IMR-90 (cell line): Measurements from ENCODE around the gene RAD51B.

Experiments
- BHLHE40 ChIP-seq: fragments of 150-350 bp; IDR thresholded peaks from 2 replicates; pipeline ENCODE4 v1.6.1; 2016; ENCODE audit warnings: mild to moderate bottlenecking, low read depth, low read length
- CEBPB ChIP-seq: IDR thresholded peaks from 2 replicates; pipeline ENCODE4 v1.6.1; 2012; ENCODE audit warnings: low read depth, low read length, improper control_type of control experiment
- CHD1 ChIP-seq: IDR thresholded peaks from 2 replicates; pipeline ENCODE4 v1.6.1; 2012; ENCODE audit warnings: low read depth, low read length, improper control_type of control experiment
- FOS ChIP-seq: fragments of 150-350 bp; IDR thresholded peaks from 2 replicates; pipeline ENCODE4 v1.6.1; 2016; ENCODE audit warnings: low read depth, low read length
- MAFK ChIP-seq: IDR thresholded peaks from 2 replicates; pipeline ENCODE4 v1.6.1; 2012; ENCODE audit warnings: low read depth, low read length, improper control_type of control experiment
- MAZ ChIP-seq: IDR thresholded peaks from 2 replicates; pipeline ENCODE4 v1.6.1; 2012; ENCODE audit warnings: low read depth, mild to moderate bottlenecking, low read length, improper control_type of control experiment, moderate library complexity, borderline replicate concordance
- MXI1 ChIP-seq: IDR thresholded peaks from 2 replicates; pipeline ENCODE4 v1.6.1; 2012; ENCODE audit warnings: low read depth, mild to moderate bottlenecking, low read length, moderate library complexity, borderline replicate concordance
- POLR2A ChIP-seq: IDR thresholded peaks from 2 replicates; pipeline ENCODE4 v1.6.1; 2012; ENCODE audit warnings: mild to moderate bottlenecking, low read depth, low read length
- RAD21 ChIP-seq: IDR thresholded peaks from 2 replicates; pipeline ENCODE4 v1.6.1; 2012; ENCODE audit warnings: low read length, improper control_type of control experiment
- RFX5 ChIP-seq: IDR thresholded peaks from 2 replicates; pipeline ENCODE4 v1.8.0; 2012; ENCODE audit warnings: low read depth, mild to moderate bottlenecking, low read length, moderate library complexity
- TF ChIP-seq, protein P1 (sequence below): fragments of 150-350 bp; IDR thresholded peaks from 2 replicates; pipeline ENCODE4 v1.6.1; 2016; ENCODE audit warnings: low read depth, mild to moderate bottlenecking, low read length, moderate library complexity, borderline replicate concordance
- TF ChIP-seq, protein P2 (sequence below): conservative IDR thresholded peaks from 2 replicates; pipeline ENCODE4 v1.5.1; 2012; ENCODE audit warnings: mild to moderate bottlenecking, low read depth, low read length, improper control_type of control experiment

DNA sequence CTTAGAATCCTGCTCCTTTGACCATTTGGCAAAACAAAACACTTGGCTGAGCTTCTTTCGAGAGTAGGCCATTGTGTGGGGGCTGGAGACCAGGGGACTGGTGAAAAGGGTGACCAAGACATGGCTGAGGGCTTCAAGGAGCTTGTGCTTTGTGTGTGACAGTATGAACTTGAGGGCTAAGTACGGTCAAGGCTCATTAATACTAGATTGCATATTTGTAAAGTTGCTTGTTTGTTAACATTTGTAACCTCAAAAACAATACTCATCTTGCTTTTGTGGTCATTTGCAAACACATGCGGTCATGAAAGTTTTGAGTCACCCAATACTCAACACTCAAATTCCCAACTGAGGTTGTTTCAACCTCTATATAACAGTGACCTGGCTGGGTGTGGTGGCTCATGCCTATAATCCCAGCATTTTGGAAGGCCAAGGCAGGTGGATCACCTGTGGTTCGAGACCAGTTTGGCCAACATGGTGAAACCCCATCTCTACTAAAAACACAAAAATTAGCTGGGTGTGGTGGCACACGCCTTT lies 45.7 kb upstream of the RAD51B start:
- TF ChIP-seq, protein P1, sequence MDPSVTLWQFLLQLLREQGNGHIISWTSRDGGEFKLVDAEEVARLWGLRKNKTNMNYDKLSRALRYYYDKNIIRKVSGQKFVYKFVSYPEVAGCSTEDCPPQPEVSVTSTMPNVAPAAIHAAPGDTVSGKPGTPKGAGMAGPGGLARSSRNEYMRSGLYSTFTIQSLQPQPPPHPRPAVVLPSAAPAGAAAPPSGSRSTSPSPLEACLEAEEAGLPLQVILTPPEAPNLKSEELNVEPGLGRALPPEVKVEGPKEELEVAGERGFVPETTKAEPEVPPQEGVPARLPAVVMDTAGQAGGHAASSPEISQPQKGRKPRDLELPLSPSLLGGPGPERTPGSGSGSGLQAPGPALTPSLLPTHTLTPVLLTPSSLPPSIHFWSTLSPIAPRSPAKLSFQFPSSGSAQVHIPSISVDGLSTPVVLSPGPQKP: no peak
- TF ChIP-seq RAD21: no peak
- no peak for TF ChIP-seq MAFK
- no peak for TF ChIP-seq RFX5
- TF ChIP-seq, protein P2, sequence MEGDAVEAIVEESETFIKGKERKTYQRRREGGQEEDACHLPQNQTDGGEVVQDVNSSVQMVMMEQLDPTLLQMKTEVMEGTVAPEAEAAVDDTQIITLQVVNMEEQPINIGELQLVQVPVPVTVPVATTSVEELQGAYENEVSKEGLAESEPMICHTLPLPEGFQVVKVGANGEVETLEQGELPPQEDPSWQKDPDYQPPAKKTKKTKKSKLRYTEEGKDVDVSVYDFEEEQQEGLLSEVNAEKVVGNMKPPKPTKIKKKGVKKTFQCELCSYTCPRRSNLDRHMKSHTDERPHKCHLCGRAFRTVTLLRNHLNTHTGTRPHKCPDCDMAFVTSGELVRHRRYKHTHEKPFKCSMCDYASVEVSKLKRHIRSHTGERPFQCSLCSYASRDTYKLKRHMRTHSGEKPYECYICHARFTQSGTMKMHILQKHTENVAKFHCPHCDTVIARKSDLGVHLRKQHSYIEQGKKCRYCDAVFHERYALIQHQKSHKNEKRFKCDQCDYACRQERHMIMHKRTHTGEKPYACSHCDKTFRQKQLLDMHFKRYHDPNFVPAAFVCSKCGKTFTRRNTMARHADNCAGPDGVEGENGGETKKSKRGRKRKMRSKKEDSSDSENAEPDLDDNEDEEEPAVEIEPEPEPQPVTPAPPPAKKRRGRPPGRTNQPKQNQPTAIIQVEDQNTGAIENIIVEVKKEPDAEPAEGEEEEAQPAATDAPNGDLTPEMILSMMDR: no peak
- TF ChIP-seq POLR2A: no peak
- TF ChIP-seq FOS: no peak
- TF ChIP-seq MAZ: no peak
- TF ChIP-seq BHLHE40: no peak
- TF ChIP-seq CHD1: no peak
- TF ChIP-seq CEBPB: no peak
- TF ChIP-seq MXI1: no peak
